ENCODE measurements around the gene PADI4. TPM values are rescaled to one million over a fixed set of nuclear protein-coding genes. Genes with fewer than 3 reads are reported as not detected.

Gene PADI4
- polyA plus RNA-seq, 4 donors: 0.03 to 0.24 TPM; not detected in 2

DNA sequence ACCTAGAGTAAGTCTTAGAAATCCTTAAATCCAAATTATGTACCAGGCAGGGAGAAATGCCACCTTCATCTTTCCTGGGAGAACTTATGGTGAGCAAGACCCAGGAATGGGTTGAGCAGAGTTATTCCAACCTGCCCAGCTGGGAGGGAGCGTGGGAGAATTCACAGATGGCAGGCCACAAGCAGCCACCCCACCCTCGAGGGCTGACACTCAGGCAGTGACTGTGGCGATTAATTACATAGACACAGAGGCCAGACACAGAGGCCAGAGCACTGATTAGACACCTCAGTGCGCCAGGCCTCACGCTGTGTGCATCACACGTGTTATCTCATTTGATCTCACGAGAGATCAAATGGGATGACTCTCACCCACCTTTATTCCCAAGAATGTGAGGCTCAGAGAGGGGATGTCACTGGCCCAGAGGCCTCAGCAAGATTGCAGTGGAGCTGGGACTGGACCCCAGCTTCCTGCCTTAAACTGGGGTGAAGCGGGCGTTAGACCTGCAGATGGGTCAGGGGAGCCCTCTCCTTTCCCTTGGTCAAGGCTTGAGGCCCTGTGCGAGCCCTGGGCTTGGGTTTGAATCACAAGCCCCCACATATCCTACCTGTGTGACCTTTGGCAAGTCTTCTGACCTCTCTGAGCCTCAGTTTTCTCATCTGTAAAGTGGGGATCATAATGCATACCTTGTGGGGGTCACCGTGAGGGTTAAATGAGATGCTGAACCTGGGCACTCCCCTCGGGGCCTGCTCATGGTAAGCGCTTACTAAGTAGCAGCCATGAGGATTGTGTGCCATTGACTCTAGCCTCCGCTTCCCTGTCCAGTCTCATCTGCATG, 28.8 kb upstream of the PADI4 start:
- Histone ChIP-seq H3K36me3 (ENCODE audit: control insufficient read depth in 3 of 3, insufficient read depth in 2 of 3, low read depth in 1 of 3, low read length in 3 of 3) (no peaks in the 10 kb centered on the region), H3K9me3 (ENCODE audit: control insufficient read depth in 2 of 2, insufficient read depth in 1 of 2, low read depth in 1 of 2, low read length in 1 of 2) (no peaks in the 10 kb centered on the region), H3K4me3 (ENCODE audit: low read depth in 1 of 3, low read length in 3 of 3) (no peak overlapping the region), H3K27me3 (ENCODE audit: control insufficient read depth in 3 of 3, insufficient read depth in 3 of 3, low read length in 3 of 3) (no peaks in the 10 kb centered on the region), H3K27ac (ENCODE audit: low read depth in 1 of 3, low read length in 2 of 3) (no peak overlapping the region), H3K4me1 (ENCODE audit: control insufficient read depth in 3 of 3, insufficient read depth in 2 of 3, low read depth in 1 of 3, low read length in 2 of 3) (no peaks in the 10 kb centered on the region)
- no peak for FAIRE-seq
- no peak for DNase-seq
- 68 to 81% (median 72%) methylated on average over 14 of the region's 14 CpGs for WGBS, 3 donors

DNA sequence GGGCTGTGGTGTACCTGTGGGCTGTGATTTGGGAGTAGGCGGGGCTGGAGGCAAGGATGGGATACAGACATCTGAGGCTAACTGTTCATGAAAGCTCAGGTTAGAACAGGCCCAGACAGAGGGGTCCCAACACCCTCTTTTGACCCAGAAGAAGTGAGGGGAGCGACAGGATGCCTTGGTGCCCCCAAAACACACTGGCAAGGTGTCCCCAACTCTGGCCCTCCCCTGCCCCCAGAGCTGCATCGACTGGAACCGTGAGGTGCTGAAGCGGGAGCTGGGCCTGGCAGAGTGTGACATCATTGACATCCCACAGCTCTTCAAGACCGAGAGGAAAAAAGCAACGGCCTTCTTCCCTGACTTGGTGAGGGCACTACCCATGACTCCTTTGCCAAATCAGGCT, 27.6 kb upstream of the PADI4 start:
- 64 to 78% (median 71%) methylated on average over 7 of the region's 7 CpGs for WGBS, 3 donors
- FAIRE-seq: no peak
- Histone ChIP-seq H3K4me3 (ENCODE audit: low read depth in 1 of 3, low read length in 3 of 3) (no peak overlapping the region), H3K36me3 (ENCODE audit: control insufficient read depth in 3 of 3, insufficient read depth in 2 of 3, low read depth in 1 of 3, low read length in 3 of 3) (no peaks in the 10 kb centered on the region), H3K27me3 (ENCODE audit: control insufficient read depth in 3 of 3, insufficient read depth in 3 of 3, low read length in 3 of 3) (no peaks in the 10 kb centered on the region), H3K4me1 (ENCODE audit: control insufficient read depth in 3 of 3, insufficient read depth in 2 of 3, low read depth in 1 of 3, low read length in 2 of 3) (no peaks in the 10 kb centered on the region), H3K27ac (ENCODE audit: low read depth in 1 of 3, low read length in 2 of 3) (no peak overlapping the region), H3K9me3 (ENCODE audit: control insufficient read depth in 2 of 2, insufficient read depth in 1 of 2, low read depth in 1 of 2, low read length in 1 of 2) (no peaks in the 10 kb centered on the region)
- no peak for DNase-seq

DNA sequence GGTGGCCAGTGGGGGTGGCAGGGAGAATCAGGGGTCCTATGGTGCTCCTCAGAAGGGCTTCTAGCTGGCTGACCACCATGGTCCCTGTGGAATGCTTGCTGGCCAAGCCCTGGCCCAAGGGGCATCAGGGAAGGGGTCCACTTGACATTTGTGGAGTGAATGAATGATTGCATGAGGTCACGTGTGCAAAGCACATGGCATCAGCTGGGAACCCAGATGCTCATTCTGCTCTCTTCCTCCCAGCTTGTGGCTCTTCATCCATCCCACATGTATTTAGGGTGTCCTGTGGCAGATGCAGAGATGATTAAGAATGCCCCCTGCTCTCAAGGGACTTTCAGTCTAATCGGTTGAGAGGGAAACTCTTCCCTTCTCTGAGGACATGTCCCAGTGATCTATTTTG, 27.1 kb upstream of the PADI4 start:
- no peak overlapping the region for H3K27ac ChIP-seq (ENCODE audit: low read depth in 1 of 3, low read length in 2 of 3)
- no peak overlapping the region for H3K4me3 ChIP-seq (ENCODE audit: low read depth in 1 of 3, low read length in 3 of 3)
- WGBS, 3 donors: 76 to 87% (median 79%) methylated on average over 2 of the region's 2 CpGs
- H3K27me3 ChIP-seq (ENCODE audit: control insufficient read depth in 3 of 3, insufficient read depth in 3 of 3, low read length in 3 of 3): no peaks in the 10 kb centered on the region
- no peaks in the 10 kb centered on the region for H3K4me1 ChIP-seq (ENCODE audit: control insufficient read depth in 3 of 3, insufficient read depth in 2 of 3, low read depth in 1 of 3, low read length in 2 of 3)
- H3K9me3 ChIP-seq (ENCODE audit: control insufficient read depth in 2 of 2, insufficient read depth in 1 of 2, low read depth in 1 of 2, low read length in 1 of 2): no peaks in the 10 kb centered on the region
- FAIRE-seq: no peak
- H3K36me3 ChIP-seq (ENCODE audit: control insufficient read depth in 3 of 3, insufficient read depth in 2 of 3, low read depth in 1 of 3, low read length in 3 of 3): no peaks in the 10 kb centered on the region
- DNase-seq: no peak

DNA sequence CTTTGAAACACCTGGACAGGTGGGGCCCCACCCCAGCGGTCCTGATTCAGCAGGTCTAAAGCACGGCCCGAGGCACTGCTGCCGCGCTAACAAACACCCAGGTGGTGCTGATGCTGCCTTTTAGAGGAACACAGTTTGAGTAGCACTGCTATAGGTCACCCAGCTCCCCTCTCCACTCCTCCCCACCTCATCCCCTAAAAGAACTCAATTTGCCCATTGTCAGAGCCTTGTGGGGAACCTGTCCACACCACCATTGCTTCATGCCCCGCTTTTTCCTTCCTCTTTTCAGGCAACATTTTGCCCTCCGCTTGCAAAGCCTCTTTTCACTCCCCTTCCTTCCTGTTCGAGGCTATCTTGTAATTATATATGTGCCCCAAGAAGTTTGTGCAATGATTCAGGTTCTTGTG, 26.2 kb upstream of the PADI4 start:
- Histone ChIP-seq H3K4me1 (ENCODE audit: control insufficient read depth in 3 of 3, insufficient read depth in 2 of 3, low read depth in 1 of 3, low read length in 2 of 3) (no peaks in the 10 kb centered on the region), H3K9me3 (ENCODE audit: control insufficient read depth in 2 of 2, insufficient read depth in 1 of 2, low read depth in 1 of 2, low read length in 1 of 2) (no peaks in the 10 kb centered on the region), H3K4me3 (ENCODE audit: low read depth in 1 of 3, low read length in 3 of 3) (no peak overlapping the region), H3K27me3 (ENCODE audit: control insufficient read depth in 3 of 3, insufficient read depth in 3 of 3, low read length in 3 of 3) (no peaks in the 10 kb centered on the region), H3K27ac (ENCODE audit: low read depth in 1 of 3, low read length in 2 of 3) (no peak overlapping the region), H3K36me3 (ENCODE audit: control insufficient read depth in 3 of 3, insufficient read depth in 2 of 3, low read depth in 1 of 3, low read length in 3 of 3) (no peaks in the 10 kb centered on the region)
- WGBS, 3 donors: 35 to 59% (median 44%) methylated on average over 8 of the region's 8 CpGs
- FAIRE-seq: no peak
- no peak for DNase-seq

DNA sequence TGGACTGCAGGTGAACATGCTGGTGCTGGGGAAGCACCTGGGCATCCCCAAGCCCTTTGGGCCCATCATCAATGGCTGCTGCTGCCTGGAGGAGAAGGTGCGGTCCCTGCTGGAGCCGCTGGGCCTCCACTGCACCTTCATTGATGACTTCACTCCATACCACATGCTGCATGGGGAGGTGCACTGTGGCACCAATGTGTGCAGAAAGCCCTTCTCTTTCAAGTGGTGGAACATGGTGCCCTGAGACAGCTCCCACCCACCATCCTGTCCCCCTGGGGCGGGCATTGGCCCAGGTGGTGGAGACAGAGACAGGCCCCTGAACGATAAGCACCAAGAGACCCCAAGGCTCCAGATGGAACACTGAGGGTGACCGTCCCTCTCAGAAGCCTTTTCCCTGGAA, 25.2 kb upstream of the PADI4 start:
- H3K9me3 ChIP-seq (ENCODE audit: control insufficient read depth in 2 of 2, insufficient read depth in 1 of 2, low read depth in 1 of 2, low read length in 1 of 2): no peaks in the 10 kb centered on the region
- no peak overlapping the region for H3K4me3 ChIP-seq (ENCODE audit: low read depth in 1 of 3, low read length in 3 of 3)
- no peaks in the 10 kb centered on the region for H3K27me3 ChIP-seq (ENCODE audit: control insufficient read depth in 3 of 3, insufficient read depth in 3 of 3, low read length in 3 of 3)
- no peaks in the 10 kb centered on the region for H3K4me1 ChIP-seq (ENCODE audit: control insufficient read depth in 3 of 3, insufficient read depth in 2 of 3, low read depth in 1 of 3, low read length in 2 of 3)
- no peak overlapping the region for H3K27ac ChIP-seq (ENCODE audit: low read depth in 1 of 3, low read length in 2 of 3)
- 71 to 87% (median 74%) methylated on average over 4 to 5 of the region's 5 CpGs for WGBS, 3 donors
- FAIRE-seq (no peak), DNase-seq (no peak)
- no peaks in the 10 kb centered on the region for H3K36me3 ChIP-seq (ENCODE audit: control insufficient read depth in 3 of 3, insufficient read depth in 2 of 3, low read depth in 1 of 3, low read length in 3 of 3)

DNA sequence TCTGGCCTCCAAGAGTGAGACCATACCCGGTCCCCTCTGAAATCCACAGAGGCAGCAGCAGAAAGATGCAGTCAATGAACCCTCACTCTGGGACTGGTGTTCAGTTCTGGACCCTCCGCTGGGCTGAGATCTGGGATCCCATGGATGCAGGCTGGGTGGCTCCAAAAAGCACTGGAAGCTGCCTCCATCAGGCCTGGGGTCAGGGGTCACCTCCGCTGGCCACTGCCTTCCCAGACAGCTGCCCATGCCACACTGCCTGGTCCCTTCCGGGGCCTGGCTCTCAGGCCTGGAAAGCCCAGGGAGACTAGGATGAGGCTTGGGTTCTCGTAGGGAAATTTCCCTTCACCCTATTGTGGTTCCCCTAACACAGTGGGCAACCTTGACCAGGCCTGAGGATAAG, 21.4 kb upstream of the PADI4 start:
- Histone ChIP-seq H3K27me3 (ENCODE audit: control insufficient read depth in 3 of 3, insufficient read depth in 3 of 3, low read length in 3 of 3) (peaks cover 0 to 4% (median 0%) of the 10 kb centered on the region in 3 donors), H3K4me1 (ENCODE audit: control insufficient read depth in 3 of 3, insufficient read depth in 2 of 3, low read depth in 1 of 3, low read length in 2 of 3) (no peaks in the 10 kb centered on the region), H3K27ac (ENCODE audit: low read depth in 1 of 3, low read length in 2 of 3) (no peak overlapping the region), H3K4me3 (ENCODE audit: low read depth in 1 of 3, low read length in 3 of 3) (no peak overlapping the region), H3K9me3 (ENCODE audit: control insufficient read depth in 2 of 2, insufficient read depth in 1 of 2, low read depth in 1 of 2, low read length in 1 of 2) (no peaks in the 10 kb centered on the region), H3K36me3 (ENCODE audit: control insufficient read depth in 3 of 3, insufficient read depth in 2 of 3, low read depth in 1 of 3, low read length in 3 of 3) (no peaks in the 10 kb centered on the region)
- 76 to 88% (median 79%) methylated on average over 5 of the region's 5 CpGs for WGBS, 3 donors
- DNase-seq (no peak), FAIRE-seq (no peak)

DNA sequence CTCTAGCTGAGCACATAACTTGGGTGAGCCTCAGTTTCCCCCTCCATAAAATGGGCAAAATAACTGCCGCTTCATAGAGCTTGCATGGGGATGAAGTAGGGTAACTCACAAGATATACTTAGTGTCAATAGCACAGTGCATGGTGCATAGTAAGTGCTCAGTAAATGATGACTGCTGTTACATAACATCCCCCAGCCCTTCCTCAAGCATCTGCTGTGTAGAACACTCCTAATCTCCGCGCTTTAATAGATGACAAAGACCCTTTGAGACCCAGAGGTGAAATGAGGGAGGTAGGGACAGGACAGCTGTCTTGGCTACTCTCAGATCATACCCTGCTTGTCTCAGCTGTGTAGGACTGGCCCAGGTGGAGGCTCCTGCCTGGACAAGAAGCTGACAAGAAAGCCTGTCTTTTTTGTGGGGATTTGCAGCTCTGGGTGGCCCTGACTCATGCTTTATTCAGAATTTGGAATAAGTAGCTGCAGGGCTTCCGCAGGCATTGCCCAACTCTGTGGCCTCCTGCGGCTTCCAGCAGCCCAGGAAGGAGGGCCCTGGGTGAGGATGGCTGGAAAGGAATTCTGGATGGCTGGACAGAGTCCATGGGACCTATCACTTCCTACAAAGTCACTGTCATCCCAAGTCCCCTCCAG, 20.7 kb upstream of the PADI4 start:
- FAIRE-seq (no peak), DNase-seq (no peak)
- Histone ChIP-seq H3K4me3 (ENCODE audit: low read depth in 1 of 3, low read length in 3 of 3) (no peak overlapping the region), H3K9me3 (ENCODE audit: control insufficient read depth in 2 of 2, insufficient read depth in 1 of 2, low read depth in 1 of 2, low read length in 1 of 2) (no peaks in the 10 kb centered on the region), H3K36me3 (ENCODE audit: control insufficient read depth in 3 of 3, insufficient read depth in 2 of 3, low read depth in 1 of 3, low read length in 3 of 3) (no peaks in the 10 kb centered on the region), H3K4me1 (ENCODE audit: control insufficient read depth in 3 of 3, insufficient read depth in 2 of 3, low read depth in 1 of 3, low read length in 2 of 3) (no peaks in the 10 kb centered on the region), H3K27ac (ENCODE audit: low read depth in 1 of 3, low read length in 2 of 3) (no peak overlapping the region), H3K27me3 (ENCODE audit: control insufficient read depth in 3 of 3, insufficient read depth in 3 of 3, low read length in 3 of 3) (peaks cover 0 to 4% (median 0%) of the 10 kb centered on the region in 3 donors)
- 85 to 92% (median 90%) methylated on average over 5 of the region's 5 CpGs for WGBS, 3 donors

DNA sequence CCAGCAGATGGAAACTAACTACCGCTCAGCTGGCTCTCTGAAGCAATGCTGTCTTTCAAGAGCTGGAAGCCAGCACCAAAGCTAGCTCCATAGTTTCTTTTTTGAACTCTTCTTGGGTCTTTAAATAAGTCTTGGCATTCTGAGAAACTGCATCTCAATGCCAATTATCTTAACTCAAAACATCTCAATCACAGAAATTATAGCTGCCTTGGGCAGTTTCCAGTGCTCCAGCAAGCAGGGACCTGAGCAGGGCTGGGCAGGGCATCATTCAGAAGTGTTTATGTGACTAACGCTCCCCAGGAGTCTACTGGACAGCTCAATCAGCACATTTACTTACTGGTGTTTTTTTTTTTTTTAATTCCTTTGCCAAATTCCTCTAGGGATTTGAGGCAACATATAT, 18.3 kb upstream of the PADI4 start:
- no peak for FAIRE-seq
- 27 to 41% (median 36%) methylated on average over 2 of the region's 2 CpGs for WGBS, 3 donors
- no peak for DNase-seq
- no peaks in the 10 kb centered on the region for H3K9me3 ChIP-seq (ENCODE audit: control insufficient read depth in 2 of 2, insufficient read depth in 1 of 2, low read depth in 1 of 2, low read length in 1 of 2)
- no peak overlapping the region for H3K27ac ChIP-seq (ENCODE audit: low read depth in 1 of 3, low read length in 2 of 3)
- no peak overlapping the region for H3K4me3 ChIP-seq (ENCODE audit: low read depth in 1 of 3, low read length in 3 of 3)
- H3K36me3 ChIP-seq (ENCODE audit: control insufficient read depth in 3 of 3, insufficient read depth in 2 of 3, low read depth in 1 of 3, low read length in 3 of 3): no peaks in the 10 kb centered on the region
- H3K27me3 ChIP-seq (ENCODE audit: control insufficient read depth in 3 of 3, insufficient read depth in 3 of 3, low read length in 3 of 3): peaks cover 0 to 4% (median 0%) of the 10 kb centered on the region in 3 donors
- no peaks in the 10 kb centered on the region for H3K4me1 ChIP-seq (ENCODE audit: control insufficient read depth in 3 of 3, insufficient read depth in 2 of 3, low read depth in 1 of 3, low read length in 2 of 3)
